Endothelial cell of umbilical vein (primary cell): ENCODE results near the gene C9orf152. TPM values are rescaled to one million over a fixed set of nuclear protein-coding genes. Genes with fewer than 3 reads are reported as not detected.

Experiments used
- BruUV-seq: library from RNA; stranded (reverse); fragments of 400-500 nt; replicated peaks from 2 replicates; lab custom pipeline; 2021; lab: Mats Ljungman, UMichigan
- CTCF ChIA-PET: fragments of 300-600, 350-600 bp; sonication (Branson Sonifier 250); formaldehyde crosslinking; loops from one replicate; lab custom pipeline; 2021; ENCODE audit warnings: antibody characterized with exemption, inconsistent platforms; lab: Charles Lee
- POLR2A ChIA-PET: fragments of 300-600, 350-600 bp; sonication (Branson Sonifier 250); formaldehyde crosslinking; loops from one replicate; lab custom pipeline; 2021; ENCODE audit warnings: antibody characterized with exemption, inconsistent platforms; lab: Charles Lee
- DNase-seq: peaks from one replicate; pipeline ENCODE4 v3.0.0-alpha.2; 2011; ENCODE audit warnings: low read depth, low spot score
- FAIRE-seq: peaks from 2 replicates; lab custom pipeline; 2011; peaks lifted over from hg19 to GRCh38; lab: Jason Lieb, UNC
- H2AFZ ChIP-seq: 2 replicates; pipeline ENCODE4 v1.6.0; 2012; ENCODE audit warnings: low read depth, low read length, control low read depth, inconsistent platforms
- H3K27ac ChIP-seq: 2 replicates; pipeline ENCODE4 v1.5.1; 2011; ENCODE audit warnings: low read depth, mild to moderate bottlenecking, control low read depth, low read length, moderate library complexity; ENCODE audit not compliant: insufficient read depth
- H3K27me3 ChIP-seq, 2 experiments: 2 replicates each; pipeline versions ENCODE4 v1.6.0 to v1.6.1; 2011; ENCODE audit warnings: low read length in 2 of 2, mixed read lengths in 1 of 2; ENCODE audit not compliant: control insufficient read depth in 2 of 2, insufficient read depth in 2 of 2
- H3K36me3 ChIP-seq, 2 experiments: 2 replicates in 1 of 2; 3 replicates in 1 of 2; pipeline ENCODE4 v1.5.1; 2011; ENCODE audit warnings: low read length in 2 of 2, mild to moderate bottlenecking in 1 of 2, moderate library complexity in 1 of 2; ENCODE audit not compliant: control insufficient read depth in 2 of 2, insufficient read depth in 2 of 2; ENCODE audit errors: extremely low read depth in 1 of 2
- H3K4me1 ChIP-seq: 3 replicates; pipeline ENCODE4 v1.5.1; 2011; ENCODE audit warnings: mild to moderate bottlenecking, low read length; ENCODE audit not compliant: control insufficient read depth, insufficient read depth; ENCODE audit errors: extremely low read depth
- H3K4me2 ChIP-seq: 2 replicates; pipeline ENCODE4 v1.6.1; 2011; ENCODE audit warnings: low read length, control low read depth, mixed read lengths; ENCODE audit not compliant: insufficient read depth
- H3K4me3 ChIP-seq, 3 experiments: fragments of 200-600 bp in 1 of 3; sonication (generic), shearing (Covaris generic) in 1 of 3; replicated peaks in 1 of 3; 2 replicates each; pipeline ENCODE4 v1.5.1; 2011 to 2016; ENCODE audit warnings: control low read depth in 3 of 3, low read length in 3 of 3, mild to moderate bottlenecking in 2 of 3, inconsistent platforms in 1 of 3, low read depth in 1 of 3, moderate library complexity in 1 of 3; ENCODE audit not compliant: insufficient read depth in 1 of 3
- H3K79me2 ChIP-seq: 2 replicates; pipeline ENCODE4 v1.6.0; 2012; ENCODE audit warnings: low read length, inconsistent platforms; ENCODE audit not compliant: control insufficient read depth, insufficient read depth
- H3K9ac ChIP-seq: replicated peaks from 2 replicates; pipeline ENCODE3; 2011; ENCODE audit warnings: low read length, control low read depth; ENCODE audit not compliant: insufficient read depth; ENCODE audit errors: extremely low read depth
- H3K9me1 ChIP-seq: replicated peaks from 3 replicates; pipeline ENCODE4 v1.6.0; 2011; ENCODE audit warnings: mild to moderate bottlenecking, low read length; ENCODE audit not compliant: control insufficient read depth, insufficient read depth; ENCODE audit errors: extremely low read depth
- H3K9me3 ChIP-seq: replicated peaks from 2 replicates; pipeline ENCODE4 v1.5.1; 2012; ENCODE audit warnings: low read length, inconsistent platforms; ENCODE audit not compliant: control insufficient read depth, insufficient read depth
- H4K20me1 ChIP-seq: replicated peaks from 2 replicates; pipeline ENCODE3; 2011; ENCODE audit warnings: mild to moderate bottlenecking, low read length; ENCODE audit not compliant: control insufficient read depth, insufficient read depth; ENCODE audit errors: extremely low read depth
- CTCF ChIP-seq, 2 donors: IDR thresholded peaks; 1 replicate in 1 of 2; 2 replicates in 1 of 2; pipeline ENCODE4 v1.5.1; 2011; ENCODE audit warnings: low read length in 2 of 2, mild to moderate bottlenecking in 2 of 2, moderate library complexity in 2 of 2, control low read depth in 1 of 2, inconsistent platforms in 1 of 2, low read depth in 1 of 2; ENCODE audit not compliant: insufficient read depth in 1 of 2; ENCODE audit errors: extremely low read depth in 1 of 2
- EZH2 ChIP-seq: IDR thresholded peaks from 2 replicates; pipeline ENCODE4 v1.6.1; 2012; ENCODE audit warnings: borderline replicate concordance, low read depth, mild to moderate bottlenecking, moderate library complexity, low read length, inconsistent platforms; ENCODE audit not compliant: severe bottlenecking
- FOS ChIP-seq: IDR thresholded peaks from 2 replicates; pipeline ENCODE4 v1.6.1; 2011; ENCODE audit warnings: mild to moderate bottlenecking, low read length, moderate library complexity, borderline replicate concordance; ENCODE audit not compliant: insufficient read depth
- GATA2 ChIP-seq: IDR thresholded peaks from 2 replicates; pipeline ENCODE4 v1.7.0; 2011; ENCODE audit warnings: low read depth, mild to moderate bottlenecking, moderate library complexity, mixed read lengths, low read length; ENCODE audit not compliant: insufficient read length, insufficient read depth
- JUN ChIP-seq: IDR thresholded peaks from 2 replicates; pipeline ENCODE4 v1.6.1; 2011; ENCODE audit warnings: borderline replicate concordance, low read depth; ENCODE audit not compliant: insufficient read length, insufficient read depth
- MAX ChIP-seq: IDR thresholded peaks from 2 replicates; pipeline ENCODE4 v1.6.1; 2011; ENCODE audit not compliant: insufficient read depth, insufficient read length
- MYC ChIP-seq: IDR thresholded peaks from one replicate; pipeline ENCODE4 v1.6.1; 2011; ENCODE audit warnings: mild to moderate bottlenecking, low read depth, low read length
- POLR2A ChIP-seq: IDR thresholded peaks from 2 replicates; pipeline ENCODE4 v1.6.1; 2012; ENCODE audit warnings: low read depth, mild to moderate bottlenecking, control low read depth, low read length
- POLR2AphosphoS5 ChIP-seq: IDR thresholded peaks from 2 replicates; pipeline ENCODE4 v1.6.1; 2012; ENCODE audit warnings: low read depth, mild to moderate bottlenecking, control low read depth, low read length, moderate library complexity; ENCODE audit not compliant: insufficient read depth
- dilution Hi-C: fragments of 300-500 bp; cut with MboI; formaldehyde crosslinking; loops from one replicate; pipeline ENCODE4 v1.15.0; 2019; ENCODE audit warnings: low sequenced_read_pairs; ENCODE audit not compliant: extremely low pct_ligation_motif_present
- intact Hi-C: fragments of 100-400 bp; cut with micrococcal nuclease; formaldehyde crosslinking; loops from one replicate; pipeline ENCODE4 v1.10.0; 2022
- polyA plus RNA-seq, 4 experiments: library from polyadenylated mRNA; depleted of rRNA in 3 of 4; stranded (reverse) in 3 of 4; unstranded in 1 of 4; fragments of >200 nt; gene quantifications; 2 replicates each; pipeline versions ENCODE4 v1.2.1 to v1.2.3, GENCODE V29; 2011 to 2012; ENCODE audit warnings: missing spikeins in 1 of 4
- total RNA-seq: library from RNA; stranded (reverse); gene quantifications from 2 replicates; pipeline ENCODE4 v1.2.3, GENCODE V29; 2021

Gene C9orf152
- total and polyA plus RNA-seq, 2 donors (not counting 3 experiments of a cell fraction or from before 2014, with no cell fraction given): not detected

GRCh38 chr9:110156902-110157301 lies 51.1 kb downstream of the C9orf152 start:
- TF ChIP-seq EZH2: no peak
- TF ChIP-seq FOS: no peak
- no peak for TF ChIP-seq CTCF (IDR thresholded peaks at IDR 0.05; ENCODE audit: extremely low read depth in 1 of 2, insufficient read depth in 1 of 2, low read depth in 1 of 2, low read length in 2 of 2)
- no peak for TF ChIP-seq GATA2
- TF ChIP-seq POLR2AphosphoS5: no peak
- no peak for TF ChIP-seq JUN
- no peak for TF ChIP-seq MAX
- TF ChIP-seq MYC: no peak
- no peak for TF ChIP-seq POLR2A
- peaks cover 5% of the 10 kb centered on the region for H4K20me1 ChIP-seq
- dilution Hi-C loops (loop anchor here (25.0 kb wide), 1 partner anchor 245 kb away; no protein-coding TSS in a partner anchor), intact Hi-C loops (no loop called here)
- no peak overlapping the region for H3K4me3 ChIP-seq
- no peak overlapping the region for H3K4me2 ChIP-seq
- ChIA-PET POLR2A (no interaction called here), CTCF (interaction anchor here (3.0 kb wide), 1 partner anchor 253 kb away, joined by 13 read pairs; no protein-coding TSS in a partner anchor)
- H3K9me3 ChIP-seq: no peaks in the 10 kb centered on the region
- H2AFZ ChIP-seq: no peak overlapping the region
- BruUV-seq: no TSS peak
- H3K27ac ChIP-seq: no peak overlapping the region
- no peaks in the 10 kb centered on the region for H3K27me3 ChIP-seq
- H3K9ac ChIP-seq: no peak overlapping the region
- peaks cover 11 to 15% of the 10 kb centered on the region in 2 experiments for H3K36me3 ChIP-seq
- FAIRE-seq: no peak
- H3K79me2 ChIP-seq: peaks cover 99% of the 10 kb centered on the region
- peaks cover 20% of the 10 kb centered on the region for H3K4me1 ChIP-seq
- DNase-seq: no peak
- no peaks in the 10 kb centered on the region for H3K9me1 ChIP-seq
